Endothelial cell of umbilical vein (primary cell): ENCODE data around the gene CCP110. TPM values are rescaled to one million over a fixed set of nuclear protein-coding genes. Genes with fewer than 3 reads are reported as not detected.

Experiments
- BruUV-seq: library from RNA; stranded (reverse); fragments of 400-500 nt; replicated peaks from 2 replicates; lab custom pipeline; 2021; lab: Mats Ljungman, UMichigan
- CTCF ChIA-PET: fragments of 300-600, 350-600 bp; sonication (Branson Sonifier 250); formaldehyde crosslinking; loops from one replicate; lab custom pipeline; 2021; ENCODE audit warnings: antibody characterized with exemption, inconsistent platforms; lab: Charles Lee
- POLR2A ChIA-PET: fragments of 300-600, 350-600 bp; sonication (Branson Sonifier 250); formaldehyde crosslinking; loops from one replicate; lab custom pipeline; 2021; ENCODE audit warnings: antibody characterized with exemption, inconsistent platforms; lab: Charles Lee
- DNase-seq: peaks from one replicate; pipeline ENCODE4 v3.0.0-alpha.2; 2011; ENCODE audit warnings: low read depth, low spot score
- FAIRE-seq: peaks from 2 replicates; lab custom pipeline; 2011; peaks lifted over from hg19 to GRCh38; lab: Jason Lieb, UNC
- H2AFZ ChIP-seq: 2 replicates; pipeline ENCODE4 v1.6.0; 2012; ENCODE audit warnings: low read depth, low read length, control low read depth, inconsistent platforms
- H3K27ac ChIP-seq: 2 replicates; pipeline ENCODE4 v1.5.1; 2011; ENCODE audit warnings: low read depth, mild to moderate bottlenecking, control low read depth, low read length, moderate library complexity; ENCODE audit not compliant: insufficient read depth
- H3K27me3 ChIP-seq, 2 experiments: 2 replicates each; pipeline versions ENCODE4 v1.6.0 to v1.6.1; 2011; ENCODE audit warnings: low read length in 2 of 2, mixed read lengths in 1 of 2; ENCODE audit not compliant: control insufficient read depth in 2 of 2, insufficient read depth in 2 of 2
- H3K36me3 ChIP-seq, 2 experiments: 2 replicates in 1 of 2; 3 replicates in 1 of 2; pipeline ENCODE4 v1.5.1; 2011; ENCODE audit warnings: low read length in 2 of 2, mild to moderate bottlenecking in 1 of 2, moderate library complexity in 1 of 2; ENCODE audit not compliant: control insufficient read depth in 2 of 2, insufficient read depth in 2 of 2; ENCODE audit errors: extremely low read depth in 1 of 2
- H3K4me1 ChIP-seq: 3 replicates; pipeline ENCODE4 v1.5.1; 2011; ENCODE audit warnings: mild to moderate bottlenecking, low read length; ENCODE audit not compliant: control insufficient read depth, insufficient read depth; ENCODE audit errors: extremely low read depth
- H3K4me2 ChIP-seq: 2 replicates; pipeline ENCODE4 v1.6.1; 2011; ENCODE audit warnings: low read length, control low read depth, mixed read lengths; ENCODE audit not compliant: insufficient read depth
- H3K4me3 ChIP-seq, 3 experiments: fragments of 200-600 bp in 1 of 3; sonication (generic), shearing (Covaris generic) in 1 of 3; replicated peaks in 1 of 3; 2 replicates each; pipeline ENCODE4 v1.5.1; 2011 to 2016; ENCODE audit warnings: control low read depth in 3 of 3, low read length in 3 of 3, mild to moderate bottlenecking in 2 of 3, inconsistent platforms in 1 of 3, low read depth in 1 of 3, moderate library complexity in 1 of 3; ENCODE audit not compliant: insufficient read depth in 1 of 3
- H3K79me2 ChIP-seq: 2 replicates; pipeline ENCODE4 v1.6.0; 2012; ENCODE audit warnings: low read length, inconsistent platforms; ENCODE audit not compliant: control insufficient read depth, insufficient read depth
- H3K9ac ChIP-seq: replicated peaks from 2 replicates; pipeline ENCODE3; 2011; ENCODE audit warnings: low read length, control low read depth; ENCODE audit not compliant: insufficient read depth; ENCODE audit errors: extremely low read depth
- H3K9me1 ChIP-seq: replicated peaks from 3 replicates; pipeline ENCODE4 v1.6.0; 2011; ENCODE audit warnings: mild to moderate bottlenecking, low read length; ENCODE audit not compliant: control insufficient read depth, insufficient read depth; ENCODE audit errors: extremely low read depth
- H3K9me3 ChIP-seq: replicated peaks from 2 replicates; pipeline ENCODE4 v1.5.1; 2012; ENCODE audit warnings: low read length, inconsistent platforms; ENCODE audit not compliant: control insufficient read depth, insufficient read depth
- H4K20me1 ChIP-seq: replicated peaks from 2 replicates; pipeline ENCODE3; 2011; ENCODE audit warnings: mild to moderate bottlenecking, low read length; ENCODE audit not compliant: control insufficient read depth, insufficient read depth; ENCODE audit errors: extremely low read depth
- EZH2 ChIP-seq: IDR thresholded peaks from 2 replicates; pipeline ENCODE4 v1.6.1; 2012; ENCODE audit warnings: borderline replicate concordance, low read depth, mild to moderate bottlenecking, moderate library complexity, low read length, inconsistent platforms; ENCODE audit not compliant: severe bottlenecking
- FOS ChIP-seq: IDR thresholded peaks from 2 replicates; pipeline ENCODE4 v1.6.1; 2011; ENCODE audit warnings: mild to moderate bottlenecking, low read length, moderate library complexity, borderline replicate concordance; ENCODE audit not compliant: insufficient read depth
- GATA2 ChIP-seq: IDR thresholded peaks from 2 replicates; pipeline ENCODE4 v1.7.0; 2011; ENCODE audit warnings: low read depth, mild to moderate bottlenecking, moderate library complexity, mixed read lengths, low read length; ENCODE audit not compliant: insufficient read length, insufficient read depth
- JUN ChIP-seq: IDR thresholded peaks from 2 replicates; pipeline ENCODE4 v1.6.1; 2011; ENCODE audit warnings: borderline replicate concordance, low read depth; ENCODE audit not compliant: insufficient read length, insufficient read depth
- MYC ChIP-seq: IDR thresholded peaks from one replicate; pipeline ENCODE4 v1.6.1; 2011; ENCODE audit warnings: mild to moderate bottlenecking, low read depth, low read length
- POLR2A ChIP-seq: IDR thresholded peaks from 2 replicates; pipeline ENCODE4 v1.6.1; 2012; ENCODE audit warnings: low read depth, mild to moderate bottlenecking, control low read depth, low read length
- POLR2AphosphoS5 ChIP-seq: IDR thresholded peaks from 2 replicates; pipeline ENCODE4 v1.6.1; 2012; ENCODE audit warnings: low read depth, mild to moderate bottlenecking, control low read depth, low read length, moderate library complexity; ENCODE audit not compliant: insufficient read depth
- dilution Hi-C: fragments of 300-500 bp; cut with MboI; formaldehyde crosslinking; loops from one replicate; pipeline ENCODE4 v1.15.0; 2019; ENCODE audit warnings: low sequenced_read_pairs; ENCODE audit not compliant: extremely low pct_ligation_motif_present
- intact Hi-C: fragments of 100-400 bp; cut with micrococcal nuclease; formaldehyde crosslinking; loops from one replicate; pipeline ENCODE4 v1.10.0; 2022
- polyA plus RNA-seq, 4 experiments: library from polyadenylated mRNA; depleted of rRNA in 3 of 4; stranded (reverse) in 3 of 4; unstranded in 1 of 4; fragments of >200 nt; gene quantifications; 2 replicates each; pipeline versions ENCODE4 v1.2.1 to v1.2.3, GENCODE V29; 2011 to 2012; ENCODE audit warnings: missing spikeins in 1 of 4
- total RNA-seq: library from RNA; stranded (reverse); gene quantifications from 2 replicates; pipeline ENCODE4 v1.2.3, GENCODE V29; 2021
- TF ChIP-seq, protein P1 (sequence below): IDR thresholded peaks from 2 replicates; pipeline ENCODE4 v1.6.1; 2011; ENCODE audit not compliant: insufficient read depth, insufficient read length
- TF ChIP-seq, protein P2 (sequence below), 2 donors: IDR thresholded peaks; 1 replicate in 1 of 2; 2 replicates in 1 of 2; pipeline ENCODE4 v1.5.1; 2011; ENCODE audit warnings: low read length in 2 of 2, mild to moderate bottlenecking in 2 of 2, moderate library complexity in 2 of 2, control low read depth in 1 of 2, inconsistent platforms in 1 of 2, low read depth in 1 of 2; ENCODE audit not compliant: insufficient read depth in 1 of 2; ENCODE audit errors: extremely low read depth in 1 of 2

CCP110 gene
- total and polyA plus RNA-seq, 2 donors (not counting 3 experiments of a cell fraction or from before 2014, with no cell fraction given), result 3.7 to 16.5 TPM

DNA sequence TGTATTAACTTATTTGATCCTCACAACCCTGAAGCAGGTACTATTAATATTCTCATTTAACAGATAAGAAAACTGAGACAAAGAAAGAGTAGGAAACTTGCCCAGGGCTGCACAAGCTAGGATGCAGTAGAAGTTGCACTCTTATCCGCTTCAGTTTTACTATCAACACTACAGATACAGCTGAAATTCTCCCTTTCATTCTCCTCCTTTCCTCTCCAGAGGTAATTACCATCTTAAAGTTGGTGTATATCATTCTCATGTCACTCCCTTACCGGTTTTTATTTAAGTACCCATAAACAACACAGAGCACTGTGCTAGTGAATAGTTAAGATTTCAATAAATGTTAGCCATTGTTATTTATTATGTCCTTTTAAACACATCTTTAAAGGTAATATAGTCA lies 5.4 kb upstream of the CCP110 start:
- no peak overlapping the region for H2AFZ ChIP-seq
- ChIA-PET POLR2A (no interaction called here), CTCF (interaction anchor here (5.1 kb wide), 1 partner anchor 15 kb away, joined by 28 read pairs; no protein-coding TSS in a partner anchor)
- H3K36me3 ChIP-seq, result peaks cover 0 to 5% of the 10 kb centered on the region in 2 experiments
- no peak overlapping the region for H3K4me3 ChIP-seq
- dilution Hi-C loops (no loop called here), intact Hi-C loops (no loop called here)
- no peak for TF ChIP-seq EZH2
- TF ChIP-seq JUN, result no peak
- TF ChIP-seq POLR2AphosphoS5, result no peak
- no peak for TF ChIP-seq POLR2A
- no peak for TF ChIP-seq FOS
- no peak for TF ChIP-seq GATA2
- TF ChIP-seq MYC, result no peak
- TF ChIP-seq, protein P1, sequence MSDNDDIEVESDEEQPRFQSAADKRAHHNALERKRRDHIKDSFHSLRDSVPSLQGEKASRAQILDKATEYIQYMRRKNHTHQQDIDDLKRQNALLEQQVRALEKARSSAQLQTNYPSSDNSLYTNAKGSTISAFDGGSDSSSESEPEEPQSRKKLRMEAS, result no peak
- TF ChIP-seq, protein P2, sequence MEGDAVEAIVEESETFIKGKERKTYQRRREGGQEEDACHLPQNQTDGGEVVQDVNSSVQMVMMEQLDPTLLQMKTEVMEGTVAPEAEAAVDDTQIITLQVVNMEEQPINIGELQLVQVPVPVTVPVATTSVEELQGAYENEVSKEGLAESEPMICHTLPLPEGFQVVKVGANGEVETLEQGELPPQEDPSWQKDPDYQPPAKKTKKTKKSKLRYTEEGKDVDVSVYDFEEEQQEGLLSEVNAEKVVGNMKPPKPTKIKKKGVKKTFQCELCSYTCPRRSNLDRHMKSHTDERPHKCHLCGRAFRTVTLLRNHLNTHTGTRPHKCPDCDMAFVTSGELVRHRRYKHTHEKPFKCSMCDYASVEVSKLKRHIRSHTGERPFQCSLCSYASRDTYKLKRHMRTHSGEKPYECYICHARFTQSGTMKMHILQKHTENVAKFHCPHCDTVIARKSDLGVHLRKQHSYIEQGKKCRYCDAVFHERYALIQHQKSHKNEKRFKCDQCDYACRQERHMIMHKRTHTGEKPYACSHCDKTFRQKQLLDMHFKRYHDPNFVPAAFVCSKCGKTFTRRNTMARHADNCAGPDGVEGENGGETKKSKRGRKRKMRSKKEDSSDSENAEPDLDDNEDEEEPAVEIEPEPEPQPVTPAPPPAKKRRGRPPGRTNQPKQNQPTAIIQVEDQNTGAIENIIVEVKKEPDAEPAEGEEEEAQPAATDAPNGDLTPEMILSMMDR (IDR thresholded peaks at IDR 0.05; ENCODE audit: extremely low read depth in 1 of 2, insufficient read depth in 1 of 2, low read depth in 1 of 2, low read length in 2 of 2), result no peak
- no TSS peak for BruUV-seq
- H3K4me1 ChIP-seq, result peaks cover 13% of the 10 kb centered on the region
- no peaks in the 10 kb centered on the region for H3K9me3 ChIP-seq
- no peaks in the 10 kb centered on the region for H3K27me3 ChIP-seq
- H3K27ac ChIP-seq, result no peak overlapping the region
- no peak for DNase-seq
- H3K4me2 ChIP-seq, result no peak overlapping the region
- H3K9ac ChIP-seq, result no peak overlapping the region
- H3K9me1 ChIP-seq, result no peaks in the 10 kb centered on the region
- H4K20me1 ChIP-seq, result no peaks in the 10 kb centered on the region
- H3K79me2 ChIP-seq, result peaks cover 18% of the 10 kb centered on the region
- no peak for FAIRE-seq
